Stimulated activated CD4-positive, alpha-beta T cell treated with anti-CD3 and anti-CD28 coated beads, Interleukin-15, amount 100 ng/mL, for 24 hours (primary cell): ENCODE measurements around the gene MIOX.

Experiments used
- DNase-seq: peaks from one replicate; pipeline ENCODE4 v3.0.0-alpha.2; 2020

The MIOX gene

GRCh38 chr22:50456026-50456425 is 30.6 kb upstream of the MIOX start:
- no peak for DNase-seq

- no peak for DNase-seq
These were observed 30.0 kb upstream of the MIOX start for GRCh38 chr22:50456466-50457234.

DNA sequence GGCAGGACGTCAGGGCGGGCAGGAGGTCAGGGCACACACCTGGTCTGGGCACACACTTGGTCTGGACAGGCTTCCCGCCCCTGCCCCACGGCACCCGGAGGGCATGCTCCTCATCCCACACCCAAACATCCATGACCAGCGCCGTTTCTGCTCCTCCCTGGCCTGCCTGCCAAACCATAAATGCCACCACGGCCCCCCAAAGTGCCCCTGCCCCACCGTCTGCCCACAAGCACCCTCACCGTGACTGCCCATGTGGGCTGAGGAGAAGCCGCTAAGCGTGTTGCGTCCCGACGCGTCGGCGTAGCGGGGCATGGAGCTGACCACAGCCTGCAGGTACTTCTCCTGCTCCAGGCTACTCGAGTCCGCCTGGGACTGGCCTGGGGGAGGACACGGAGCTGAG is 27.6 kb upstream of the MIOX start:
- DNase-seq: no peak

DNA sequence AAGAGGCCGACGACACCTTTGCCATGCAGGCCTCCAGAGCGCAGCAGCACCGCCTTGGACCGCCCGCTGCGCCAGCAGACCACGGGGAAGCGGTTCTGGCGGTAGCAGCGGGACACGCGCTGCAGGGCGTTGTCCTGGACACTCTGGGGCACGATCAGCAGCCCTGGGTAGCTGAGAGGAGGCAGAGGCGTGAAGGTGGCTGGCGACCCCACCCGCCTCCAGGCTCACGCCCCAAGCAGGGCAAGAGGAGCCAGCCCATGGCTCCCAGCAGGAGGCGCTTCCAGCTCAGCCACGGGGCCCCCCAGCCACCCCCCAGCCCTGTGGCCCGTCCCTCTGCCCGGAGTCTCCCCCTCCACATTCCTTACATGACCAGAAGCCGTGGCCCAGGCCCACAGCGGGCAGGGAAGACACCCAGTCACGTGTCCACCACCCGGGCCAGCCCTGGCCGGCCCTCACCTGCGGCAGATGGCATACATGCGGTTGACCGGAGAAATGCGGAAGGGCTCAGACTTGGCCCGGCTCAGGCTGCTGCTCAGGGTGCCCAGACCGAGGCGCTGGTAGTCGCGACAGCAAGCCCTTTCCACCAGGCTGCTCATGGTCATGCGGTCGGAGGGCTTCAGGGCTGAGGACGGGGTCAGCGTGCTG is 27.0 kb upstream of the MIOX start:
- no peak for DNase-seq

DNA sequence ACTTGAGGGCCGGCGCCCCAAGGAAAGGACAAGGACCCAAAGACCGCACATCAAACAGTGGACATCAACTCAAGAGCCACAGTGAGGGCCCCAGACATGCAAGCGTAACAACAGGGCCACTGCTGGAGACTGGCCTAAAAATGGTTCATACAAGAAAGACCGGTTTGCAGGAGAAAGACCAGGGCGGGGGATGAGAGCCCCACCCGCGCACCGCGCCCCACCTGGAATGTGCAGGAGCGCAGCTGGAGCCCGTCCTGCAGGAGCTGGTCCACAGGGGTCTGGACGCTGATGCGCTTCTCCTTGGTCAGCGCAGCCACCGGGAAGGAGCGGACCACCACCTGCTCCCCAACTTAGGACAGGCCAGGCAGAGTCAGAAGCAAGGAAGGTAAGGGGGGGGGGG is 25.7 kb upstream of the MIOX start:
- DNase-seq: no peak

DNA sequence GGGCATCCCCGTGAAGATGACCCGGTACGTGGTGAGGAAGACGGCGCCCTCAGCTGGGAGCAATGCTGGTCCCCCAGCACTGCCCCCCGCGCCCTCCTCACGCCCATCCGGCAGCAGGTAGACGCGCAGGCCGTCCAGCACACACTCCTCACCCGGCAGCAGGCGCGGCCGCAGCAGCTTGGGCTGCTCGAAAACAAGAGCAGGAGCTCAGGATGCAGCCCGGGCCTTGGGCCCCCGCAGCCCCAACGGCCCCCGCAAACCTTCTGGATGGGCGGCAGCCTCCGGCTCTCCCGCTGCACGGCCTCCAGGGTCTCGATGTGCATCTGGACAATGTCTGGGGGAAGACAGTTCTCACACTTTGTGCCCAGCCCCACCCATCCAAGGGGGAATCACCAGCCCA is 25.1 kb upstream of the MIOX start:
- DNase-seq: no peak

DNA sequence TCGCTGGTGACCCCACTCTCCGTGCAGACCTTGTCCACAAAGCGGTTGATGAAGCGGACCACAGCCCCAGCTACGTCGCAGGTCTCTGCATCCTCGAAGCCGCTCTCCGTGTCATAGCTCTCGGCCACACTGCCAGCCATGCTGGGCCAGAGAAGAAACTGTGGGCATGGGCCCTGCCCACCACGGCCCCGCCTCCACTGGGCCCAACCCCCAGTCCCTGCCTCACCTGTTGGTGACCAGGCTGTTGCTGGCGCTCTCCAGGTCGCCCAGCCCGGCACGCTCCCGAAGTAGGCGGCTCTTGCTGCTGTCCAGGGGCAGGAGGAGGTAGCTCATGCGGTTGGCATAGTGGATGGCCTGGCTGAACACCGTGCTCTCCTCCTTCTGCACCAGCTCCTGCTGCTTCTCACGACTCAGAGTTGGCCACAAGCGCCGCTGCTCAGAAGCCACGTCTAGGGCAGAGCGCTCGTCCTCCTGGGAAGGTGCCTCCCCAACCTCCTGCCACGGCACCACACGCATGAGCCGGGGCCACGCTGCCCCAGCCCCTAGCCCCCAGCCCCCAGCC is 24.6 kb upstream of the MIOX start:
- DNase-seq: no peak

DNA sequence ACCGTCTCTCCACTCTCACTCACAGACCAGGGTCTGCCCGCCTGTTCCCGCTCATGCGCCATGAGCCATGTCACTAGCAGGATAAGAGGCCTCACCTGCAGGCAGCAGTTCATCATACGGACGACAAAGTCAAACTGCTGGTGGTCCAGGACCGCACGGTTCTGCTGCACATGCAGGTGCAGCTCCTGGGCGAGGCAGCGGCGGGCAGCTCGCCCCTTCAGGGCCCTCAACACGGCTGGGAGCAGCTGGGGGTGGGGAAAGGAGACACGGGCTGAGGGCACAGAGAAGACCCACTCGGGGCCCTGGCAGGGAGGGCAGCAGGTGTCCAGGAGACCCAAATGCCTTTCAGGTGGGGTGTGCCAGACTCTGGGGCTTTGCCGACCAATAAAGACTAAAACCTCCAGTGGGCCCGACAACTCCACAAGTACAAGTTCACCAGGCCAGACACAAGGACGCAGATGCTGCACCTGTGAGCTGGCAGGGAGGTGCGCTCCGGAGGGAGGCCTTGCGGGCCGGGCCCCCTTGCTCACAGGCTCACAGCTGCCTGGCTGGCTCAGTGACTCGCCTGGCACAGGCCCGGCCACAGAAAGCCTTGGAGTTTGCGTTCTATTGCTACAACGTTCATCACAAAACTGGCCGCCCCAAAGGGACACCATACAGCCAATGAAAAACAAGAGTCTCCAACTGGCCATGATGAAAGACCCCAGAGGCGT is 23.3 kb upstream of the MIOX start:
- DNase-seq: no peak

GRCh38 chr22:50464451-50464850 is 22.2 kb upstream of the MIOX start:
- DNase-seq: no peak

- no peak for DNase-seq
These were observed 21.4 kb upstream of the MIOX start for GRCh38 chr22:50465066-50465930.

GRCh38 chr22:50467341-50467740 is 19.3 kb upstream of the MIOX start:
- no peak for DNase-seq

- DNase-seq: no peak
These were observed 18.8 kb upstream of the MIOX start for GRCh38 chr22:50467773-50468440.

- no peak for DNase-seq
These were observed 18.0 kb upstream of the MIOX start for GRCh38 chr22:50468626-50469025.

DNA sequence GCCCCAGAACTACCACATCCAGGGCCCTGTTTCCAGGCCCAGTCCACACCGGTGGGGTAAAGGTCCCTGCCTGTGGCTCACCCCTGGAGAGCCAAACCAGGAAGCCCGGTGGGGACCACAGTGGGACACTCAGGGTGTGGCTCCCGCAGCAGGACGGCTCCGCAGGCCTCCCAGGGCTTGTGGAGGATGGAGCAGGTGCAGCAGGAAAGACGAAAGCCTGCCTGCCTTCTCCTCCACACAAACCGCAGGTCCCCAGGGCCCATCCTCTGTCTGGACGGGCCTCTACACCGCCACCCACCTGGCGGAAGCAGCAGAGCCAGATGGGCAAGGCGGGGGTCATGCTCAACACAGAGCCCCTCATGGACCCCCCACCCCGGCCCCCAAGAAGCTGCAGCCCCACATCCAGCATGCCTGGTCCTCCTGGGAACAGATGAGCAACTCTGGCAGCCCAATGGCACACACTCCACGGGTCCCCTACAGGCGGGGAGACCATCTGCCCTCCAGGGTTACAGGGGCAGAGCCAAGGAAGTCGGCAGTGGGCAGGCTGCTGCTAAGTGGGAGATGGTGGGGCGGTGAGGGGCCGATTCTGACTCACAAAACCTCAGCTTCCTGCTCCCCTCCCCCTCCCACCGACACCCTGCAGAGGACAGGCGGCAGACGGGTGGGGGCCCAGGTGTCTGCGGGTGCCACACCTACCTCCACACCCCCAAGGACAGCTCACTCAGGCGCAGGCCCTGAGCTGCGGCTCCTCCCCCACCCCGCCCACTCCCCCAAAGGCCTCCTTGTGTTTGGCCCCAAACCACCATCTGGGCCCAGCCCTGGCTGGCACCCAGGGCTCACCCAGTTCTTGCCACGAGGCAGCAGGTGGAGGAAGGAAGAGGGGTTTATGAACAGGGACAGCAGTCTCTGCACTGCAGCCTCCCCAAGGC is 17.0 kb upstream of the MIOX start:
- DNase-seq: peak; percentile 97

DNA sequence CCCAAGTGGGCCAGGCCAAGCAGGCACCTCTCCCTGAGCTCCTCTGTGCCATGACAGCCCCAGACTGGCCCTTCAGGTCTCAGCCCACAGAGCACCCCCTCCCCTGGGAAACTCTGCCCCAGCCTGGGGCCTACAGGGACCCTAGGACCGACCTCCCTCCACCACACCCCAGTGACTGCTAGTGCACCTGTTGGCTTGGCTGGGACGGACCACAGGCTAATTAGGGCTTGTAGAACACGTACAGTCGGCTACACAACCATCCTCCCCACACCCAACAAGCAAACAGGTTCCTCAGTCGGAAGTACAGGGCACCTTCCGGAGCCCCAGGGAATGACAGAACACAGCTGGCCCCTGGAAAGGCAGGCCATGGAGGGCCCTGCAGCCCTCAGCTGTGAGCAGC is 16.2 kb upstream of the MIOX start:
- no peak for DNase-seq

- DNase-seq: no peak
These were observed 15.3 kb upstream of the MIOX start for GRCh38 chr22:50471197-50471847.

DNA sequence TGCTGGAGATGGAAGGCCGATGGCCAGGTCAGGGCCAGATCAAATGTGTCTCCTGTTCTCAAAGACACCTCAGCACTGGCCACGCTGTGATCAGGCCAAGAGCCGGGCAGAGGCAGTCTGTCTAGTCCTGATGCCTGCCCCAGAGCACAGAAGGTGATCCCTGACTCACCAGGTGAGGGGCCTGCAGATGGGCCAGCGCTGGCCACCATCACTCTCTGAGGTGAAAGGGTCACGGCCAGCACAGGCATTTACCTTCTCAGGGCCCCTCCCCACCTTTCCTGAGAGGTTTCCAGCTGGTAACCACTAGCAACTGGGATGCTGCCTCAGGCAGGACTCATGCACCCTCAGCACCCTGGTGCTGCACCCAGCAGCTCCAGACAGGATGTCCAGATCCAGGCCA is 14.7 kb upstream of the MIOX start:
- DNase-seq: no peak

GRCh38 chr22:50473088-50473487 is 13.6 kb upstream of the MIOX start:
- DNase-seq: peak; percentile 60

DNA sequence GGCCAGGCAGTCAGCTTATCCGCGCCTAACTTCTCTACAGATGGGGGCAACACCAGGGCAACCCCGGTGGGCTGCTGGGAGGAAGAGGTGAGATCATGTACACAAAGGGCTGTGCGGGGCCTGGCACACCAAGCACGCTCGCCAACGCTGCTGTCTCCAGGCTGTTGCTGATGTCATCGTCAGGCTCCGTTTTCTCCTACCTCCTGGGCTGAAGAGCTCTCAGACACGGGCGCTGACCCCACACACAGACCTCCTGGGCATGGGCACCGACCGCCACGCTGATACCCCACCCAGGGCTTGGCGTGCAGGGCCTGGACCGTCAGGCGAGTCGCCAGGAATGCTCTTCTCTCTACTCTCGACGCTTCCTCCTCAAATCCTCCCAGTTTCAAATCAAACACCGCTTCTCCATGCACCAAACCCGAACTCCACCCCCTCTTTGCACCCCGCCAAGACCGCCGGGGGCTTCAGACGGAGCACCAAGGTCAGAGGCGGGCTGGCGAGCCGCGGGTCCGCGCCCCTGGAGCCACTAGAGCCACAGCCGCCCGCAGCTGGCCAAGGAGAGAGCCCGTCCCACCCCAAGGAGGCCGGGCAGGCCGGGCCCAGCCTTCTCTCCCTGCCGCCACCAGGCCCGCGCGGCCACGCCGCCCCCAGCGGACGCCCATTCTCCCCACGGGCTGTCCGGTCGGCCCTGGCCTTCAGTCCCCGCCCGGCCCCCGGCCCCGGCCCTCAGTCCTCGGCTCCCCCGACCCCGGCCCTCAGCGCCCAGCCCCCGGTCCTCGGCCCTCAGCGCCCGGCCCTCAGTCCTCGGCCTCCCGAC is 12.6 kb upstream of the MIOX start:
- peak; percentile 60 for DNase-seq
